DOHH2 (cell line): Measurements from ENCODE around the gene VHLL.

ENCODE experiments used
- EZH2phosphoT487 ChIP-seq: fragments of 200-600 bp; sonication (generic); IDR thresholded peaks from 2 replicates; pipeline ENCODE4 v1.6.1; 2017; ENCODE audit warnings: borderline replicate concordance, mild to moderate bottlenecking, antibody characterized with exemption, low read length, moderate library complexity, mixed read lengths
- TF ChIP-seq, protein P1 (sequence below): fragments of 200-600 bp; sonication (generic); IDR thresholded peaks from one replicate; pipeline ENCODE4 v1.5.1; 2014; ENCODE audit warnings: antibody characterized with exemption, mild to moderate bottlenecking, low read depth, low read length; ENCODE audit not compliant: poor library complexity, severe bottlenecking

GRCh38 chr1:156270314-156270713, 28.8 kb downstream of the VHLL start:
- TF ChIP-seq, protein P1, sequence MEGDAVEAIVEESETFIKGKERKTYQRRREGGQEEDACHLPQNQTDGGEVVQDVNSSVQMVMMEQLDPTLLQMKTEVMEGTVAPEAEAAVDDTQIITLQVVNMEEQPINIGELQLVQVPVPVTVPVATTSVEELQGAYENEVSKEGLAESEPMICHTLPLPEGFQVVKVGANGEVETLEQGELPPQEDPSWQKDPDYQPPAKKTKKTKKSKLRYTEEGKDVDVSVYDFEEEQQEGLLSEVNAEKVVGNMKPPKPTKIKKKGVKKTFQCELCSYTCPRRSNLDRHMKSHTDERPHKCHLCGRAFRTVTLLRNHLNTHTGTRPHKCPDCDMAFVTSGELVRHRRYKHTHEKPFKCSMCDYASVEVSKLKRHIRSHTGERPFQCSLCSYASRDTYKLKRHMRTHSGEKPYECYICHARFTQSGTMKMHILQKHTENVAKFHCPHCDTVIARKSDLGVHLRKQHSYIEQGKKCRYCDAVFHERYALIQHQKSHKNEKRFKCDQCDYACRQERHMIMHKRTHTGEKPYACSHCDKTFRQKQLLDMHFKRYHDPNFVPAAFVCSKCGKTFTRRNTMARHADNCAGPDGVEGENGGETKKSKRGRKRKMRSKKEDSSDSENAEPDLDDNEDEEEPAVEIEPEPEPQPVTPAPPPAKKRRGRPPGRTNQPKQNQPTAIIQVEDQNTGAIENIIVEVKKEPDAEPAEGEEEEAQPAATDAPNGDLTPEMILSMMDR: no peak
- TF ChIP-seq EZH2phosphoT487: no peak
